Measurements from ENCODE around the gene MTMR3. TPM values are rescaled to one million over a fixed set of nuclear protein-coding genes. Genes with fewer than 3 reads are reported as not detected.

MTMR3 gene
- total RNA-seq, 2 donors from 2014 or later, result 37.8 to 40.7 TPM

GRCh38 chr22:30021881-30022619, 139.1 kb downstream of the MTMR3 start:
- Mint-ChIP-seq H3K27ac (no peak overlapping the region), H3K27me3 (ENCODE audit: low read depth) (no peaks in the 10 kb centered on the region), H3K9me3 (no peaks in the 10 kb centered on the region), H3K36me3 (ENCODE audit: insufficient read depth in 2 of 2) (peaks cover 3 to 9% of the 10 kb centered on the region in 2 donors), H3K4me1 (ENCODE audit: low read depth) (peaks cover 14% of the 10 kb centered on the region), H3K4me3 (no peak overlapping the region)
- DNase-seq, result no peak
- no peak for ATAC-seq (replicated peaks in 1 of 2)

GRCh38 chr22:30023099-30023660, 140.2 kb downstream of the MTMR3 start:
- no peak for DNase-seq
- peak overlapping the region; percentile 29 for H3K27ac Mint-ChIP-seq
- no peaks in the 10 kb centered on the region for H3K9me3 Mint-ChIP-seq
- peak; percentile 64 for ATAC-seq (replicated peaks in 1 of 2)
- peaks cover 14% of the 10 kb centered on the region for H3K4me1 Mint-ChIP-seq (ENCODE audit: low read depth)
- H3K36me3 Mint-ChIP-seq (ENCODE audit: insufficient read depth in 2 of 2), result peaks cover 3 to 6% of the 10 kb centered on the region in 2 donors
- H3K4me3 Mint-ChIP-seq, result no peak overlapping the region
- no peaks in the 10 kb centered on the region for H3K27me3 Mint-ChIP-seq (ENCODE audit: low read depth)

GRCh38 chr22:30024231-30024630, 141.3 kb downstream of the MTMR3 start:
- ATAC-seq (replicated peaks in 1 of 2) (no peak), DNase-seq (no peak)
- Mint-ChIP-seq H3K27ac (peak overlapping the region; percentile 48), H3K27me3 (ENCODE audit: low read depth) (no peaks in the 10 kb centered on the region), H3K4me3 (no peak overlapping the region), H3K36me3 (ENCODE audit: insufficient read depth in 2 of 2) (peaks cover 3 to 4% of the 10 kb centered on the region in 2 donors), H3K9me3 (no peaks in the 10 kb centered on the region), H3K4me1 (ENCODE audit: low read depth) (peaks cover 14% of the 10 kb centered on the region)

GRCh38 chr22:30025221-30025620, 142.2 kb downstream of the MTMR3 start:
- H3K4me1 Mint-ChIP-seq (ENCODE audit: low read depth), result peaks cover 14% of the 10 kb centered on the region
- no peak overlapping the region for H3K4me3 Mint-ChIP-seq
- DNase-seq, result no peak
- H3K36me3 Mint-ChIP-seq (ENCODE audit: insufficient read depth in 2 of 2), result peaks cover 1 to 3% of the 10 kb centered on the region in 2 donors
- no peaks in the 10 kb centered on the region for H3K27me3 Mint-ChIP-seq (ENCODE audit: low read depth)
- H3K9me3 Mint-ChIP-seq, result no peaks in the 10 kb centered on the region
- ATAC-seq (replicated peaks in 1 of 2), result no peak
- no peak overlapping the region for H3K27ac Mint-ChIP-seq

GRCh38 chr22:30026756-30027155, 143.8 kb downstream of the MTMR3 start:
- Mint-ChIP-seq H3K27ac (no peak overlapping the region), H3K27me3 (ENCODE audit: low read depth) (no peaks in the 10 kb centered on the region), H3K36me3 (ENCODE audit: insufficient read depth in 2 of 2) (peaks cover 1 to 3% of the 10 kb centered on the region in 2 donors), H3K9me3 (no peaks in the 10 kb centered on the region), H3K4me3 (no peak overlapping the region), H3K4me1 (ENCODE audit: low read depth) (peaks cover 14% of the 10 kb centered on the region)
- DNase-seq (no peak), ATAC-seq (replicated peaks in 1 of 2) (no peak)

GRCh38 chr22:30027169-30027568, 144.2 kb downstream of the MTMR3 start:
- no peak overlapping the region for H3K4me3 Mint-ChIP-seq
- no peak for DNase-seq
- peaks cover 1 to 3% of the 10 kb centered on the region in 2 donors for H3K36me3 Mint-ChIP-seq (ENCODE audit: insufficient read depth in 2 of 2)
- no peak for ATAC-seq (replicated peaks in 1 of 2)
- H3K9me3 Mint-ChIP-seq, result no peaks in the 10 kb centered on the region
- H3K27me3 Mint-ChIP-seq (ENCODE audit: low read depth), result no peaks in the 10 kb centered on the region
- peaks cover 14% of the 10 kb centered on the region for H3K4me1 Mint-ChIP-seq (ENCODE audit: low read depth)
- no peak overlapping the region for H3K27ac Mint-ChIP-seq

GRCh38 chr22:30027791-30028190, 144.8 kb downstream of the MTMR3 start:
- no peak for ATAC-seq (replicated peaks in 1 of 2)
- no peak for DNase-seq
- Mint-ChIP-seq H3K36me3 (ENCODE audit: insufficient read depth in 2 of 2) (peaks cover 1% of the 10 kb centered on the region in 2 donors), H3K27me3 (ENCODE audit: low read depth) (no peaks in the 10 kb centered on the region), H3K4me1 (ENCODE audit: low read depth) (peaks cover 8% of the 10 kb centered on the region), H3K9me3 (no peaks in the 10 kb centered on the region), H3K4me3 (no peak overlapping the region), H3K27ac (no peak overlapping the region)

- H3K27ac Mint-ChIP-seq, result no peak overlapping the region
- H3K4me1 Mint-ChIP-seq (ENCODE audit: low read depth), result no peaks in the 10 kb centered on the region
- peaks cover under 1 to 1% of the 10 kb centered on the region in 2 donors for H3K36me3 Mint-ChIP-seq (ENCODE audit: insufficient read depth in 2 of 2)
- H3K4me3 Mint-ChIP-seq, result no peak overlapping the region
- no peaks in the 10 kb centered on the region for H3K27me3 Mint-ChIP-seq (ENCODE audit: low read depth)
- no peak for ATAC-seq (replicated peaks in 1 of 2)
- no peaks in the 10 kb centered on the region for H3K9me3 Mint-ChIP-seq
- no peak for DNase-seq
These were observed 145.8 kb downstream of the MTMR3 start for GRCh38 chr22:30028731-30029130.

GRCh38 chr22:30029512-30029911, 146.5 kb downstream of the MTMR3 start:
- no peak overlapping the region for H3K27ac Mint-ChIP-seq
- peaks cover 0 to 1% of the 10 kb centered on the region in 2 donors for H3K36me3 Mint-ChIP-seq (ENCODE audit: insufficient read depth in 2 of 2)
- H3K4me3 Mint-ChIP-seq, result no peak overlapping the region
- DNase-seq (no peak), ATAC-seq (replicated peaks in 1 of 2) (no peak)
- H3K9me3 Mint-ChIP-seq, result no peaks in the 10 kb centered on the region
- no peaks in the 10 kb centered on the region for H3K27me3 Mint-ChIP-seq (ENCODE audit: low read depth)
- no peaks in the 10 kb centered on the region for H3K4me1 Mint-ChIP-seq (ENCODE audit: low read depth)

- ATAC-seq (replicated peaks in 1 of 2) (no peak), DNase-seq (no peak)
- Mint-ChIP-seq H3K4me1 (ENCODE audit: low read depth) (no peaks in the 10 kb centered on the region), H3K9me3 (no peaks in the 10 kb centered on the region), H3K4me3 (no peak overlapping the region), H3K36me3 (ENCODE audit: insufficient read depth in 2 of 2) (peaks cover 0 to 1% of the 10 kb centered on the region in 2 donors), H3K27ac (no peak overlapping the region), H3K27me3 (ENCODE audit: low read depth) (no peaks in the 10 kb centered on the region)
These were observed 147.4 kb downstream of the MTMR3 start for GRCh38 chr22:30030329-30030728.

GRCh38 chr22:30031328-30031727, 148.4 kb downstream of the MTMR3 start:
- Mint-ChIP-seq H3K4me3 (no peak overlapping the region), H3K27ac (no peak overlapping the region), H3K4me1 (ENCODE audit: low read depth) (no peaks in the 10 kb centered on the region), H3K27me3 (ENCODE audit: low read depth) (no peaks in the 10 kb centered on the region), H3K36me3 (ENCODE audit: insufficient read depth in 2 of 2) (no peaks in the 10 kb centered on the region), H3K9me3 (no peaks in the 10 kb centered on the region)
- DNase-seq (no peak), ATAC-seq (replicated peaks in 1 of 2) (no peak)

GRCh38 chr22:30031764-30032455, 148.9 kb downstream of the MTMR3 start:
- no peak for ATAC-seq (replicated peaks in 1 of 2)
- no peaks in the 10 kb centered on the region for H3K27me3 Mint-ChIP-seq (ENCODE audit: low read depth)

GRCh38 chr22:30033137-30033536, 150.2 kb downstream of the MTMR3 start:
- Mint-ChIP-seq H3K27ac (no peak overlapping the region), H3K4me3 (no peak overlapping the region), H3K9me3 (no peaks in the 10 kb centered on the region), H3K27me3 (ENCODE audit: low read depth) (no peaks in the 10 kb centered on the region), H3K4me1 (ENCODE audit: low read depth) (no peaks in the 10 kb centered on the region), H3K36me3 (ENCODE audit: insufficient read depth in 2 of 2) (no peaks in the 10 kb centered on the region)
- DNase-seq, result no peak
- ATAC-seq (replicated peaks in 1 of 2), result no peak

More at GRCh38 chr22:30031764-30032455, 148.9 kb downstream of the MTMR3 start:
- no peaks in the 10 kb centered on the region for H3K36me3 Mint-ChIP-seq (ENCODE audit: insufficient read depth in 2 of 2)
- no peak overlapping the region for H3K27ac Mint-ChIP-seq
- H3K4me3 Mint-ChIP-seq, result no peak overlapping the region
- no peak for DNase-seq
- no peaks in the 10 kb centered on the region for H3K4me1 Mint-ChIP-seq (ENCODE audit: low read depth)
- H3K9me3 Mint-ChIP-seq, result no peaks in the 10 kb centered on the region
